Measurements from ENCODE around the gene SPATA4. TPM values are rescaled to one million over a fixed set of nuclear protein-coding genes. Genes with fewer than 3 reads are reported as not detected.

SPATA4 gene
- total and polyA plus RNA-seq, 9 of the 15 experiments (the other 6 are each of a cell fraction or from before 2014, with no cell fraction given): not detected

GRCh38 chr4:176238826-176239225 lies 43.4 kb upstream of the SPATA4 start (continued):
- TF ChIP-seq ZBTB40 (IDR thresholded peaks at IDR 0.05) (no peak), ZBTB40 (CRISPR knock-in tag; IDR thresholded peaks at IDR 0.05) (no peak), HNRNPL (IDR thresholded peaks at IDR 0.05; ENCODE audit: low read depth, low read length) (no peak), USF1 (CRISPR knock-in tag; IDR thresholded peaks at IDR 0.05) (no peak), ARID4B (CRISPR knock-in tag; IDR thresholded peaks at IDR 0.05) (no peak), THRB (CRISPR knock-in tag; conservative IDR thresholded peaks at IDR 0.05) (no peak), ZNF77 (CRISPR knock-in tag; IDR thresholded peaks at IDR 0.05) (no peak), ZNF184 (CRISPR knock-in tag; IDR thresholded peaks at IDR 0.05) (no peak), SRSF9 (IDR thresholded peaks at IDR 0.05; ENCODE audit: borderline replicate concordance, low read depth, low read length) (no peak), EZH2 (IDR thresholded peaks at IDR 0.05; ENCODE audit: borderline replicate concordance, low read depth, low read length) (no peak), BRCA1 (IDR thresholded peaks at IDR 0.05) (no peak), BRCA1 (CRISPR knock-in tag; IDR thresholded peaks at IDR 0.05) (no peak), ZNF316 (IDR thresholded peaks at IDR 0.05) (no peak), CHD2 (IDR thresholded peaks at IDR 0.05; ENCODE audit: low read depth, low read length) (no peak), ZFP1 (CRISPR knock-in tag; IDR thresholded peaks at IDR 0.05) (no peak)

Data from K562 (cell line).